Esophagus (tissue), 2 donors: Measurements from ENCODE around the gene NGF. TPM values are rescaled to one million over a fixed set of nuclear protein-coding genes. Genes with fewer than 3 reads are reported as not detected.
"Not testable (repeated sequence)": the region's sequence is repeated elsewhere in the genome, so short reads cannot be mapped to it uniquely, and the experiment has no call there.

Source experiments
- H3K27ac ChIP-seq, 2 donors: one replicate each; pipeline ENCODE4 v1.5.1; 2013; ENCODE audit warnings: low read depth in 2 of 2, mild to moderate bottlenecking in 2 of 2, inconsistent platforms in 1 of 2, low read length in 1 of 2, moderate library complexity in 1 of 2
- H3K27me3 ChIP-seq, 2 donors: one replicate each; pipeline ENCODE4 v1.6.1; 2013; ENCODE audit warnings: low read length in 2 of 2, control low read depth in 1 of 2, mild to moderate bottlenecking in 1 of 2; ENCODE audit not compliant: insufficient read depth in 2 of 2, control insufficient read depth in 1 of 2
- H3K36me3 ChIP-seq, 2 donors: one replicate each; pipeline ENCODE4 v1.6.1; 2013; ENCODE audit warnings: low read length in 1 of 2; ENCODE audit not compliant: control insufficient read depth in 2 of 2, insufficient read depth in 2 of 2
- H3K4me1 ChIP-seq, 2 donors: one replicate each; pipeline ENCODE4 v1.6.1; 2013; ENCODE audit warnings: low read length in 1 of 2; ENCODE audit not compliant: control insufficient read depth in 2 of 2, insufficient read depth in 2 of 2
- H3K4me3 ChIP-seq, 2 donors: one replicate each; pipeline ENCODE4 v1.5.1; 2013; ENCODE audit warnings: low read length in 2 of 2, mild to moderate bottlenecking in 2 of 2, low read depth in 1 of 2, moderate library complexity in 1 of 2
- H3K9me3 ChIP-seq, 2 donors: one replicate each; pipeline ENCODE4 v1.6.1; 2013; ENCODE audit warnings: mild to moderate bottlenecking in 2 of 2, low read depth in 1 of 2, low read length in 1 of 2, moderate library complexity in 1 of 2; ENCODE audit not compliant: control insufficient read depth in 2 of 2, insufficient read depth in 1 of 2
- WGBS, 2 donors: extraction: QIAGEN DNeasy Blood & Tissue Kit; methylation state at CpG; one replicate each; pipeline ENCODE4 v1.1.7; 2013; 5-methylcytosine and 5-hydroxymethylcytosine counted together
- polyA plus RNA-seq, 2 donors: library from polyadenylated mRNA; stranded (reverse); fragments of 200-250 nt; gene quantifications; one replicate each; pipeline ENCODE4 v1.2.3, GENCODE V29; 2013
- donor health status: healthy with polysubstance abuse.
- donor health status: Bipolar disorder and iron deficiency.

NGF gene
- under 1 TPM; 0.35 to 0.39 TPM for polyA plus RNA-seq

DNA sequence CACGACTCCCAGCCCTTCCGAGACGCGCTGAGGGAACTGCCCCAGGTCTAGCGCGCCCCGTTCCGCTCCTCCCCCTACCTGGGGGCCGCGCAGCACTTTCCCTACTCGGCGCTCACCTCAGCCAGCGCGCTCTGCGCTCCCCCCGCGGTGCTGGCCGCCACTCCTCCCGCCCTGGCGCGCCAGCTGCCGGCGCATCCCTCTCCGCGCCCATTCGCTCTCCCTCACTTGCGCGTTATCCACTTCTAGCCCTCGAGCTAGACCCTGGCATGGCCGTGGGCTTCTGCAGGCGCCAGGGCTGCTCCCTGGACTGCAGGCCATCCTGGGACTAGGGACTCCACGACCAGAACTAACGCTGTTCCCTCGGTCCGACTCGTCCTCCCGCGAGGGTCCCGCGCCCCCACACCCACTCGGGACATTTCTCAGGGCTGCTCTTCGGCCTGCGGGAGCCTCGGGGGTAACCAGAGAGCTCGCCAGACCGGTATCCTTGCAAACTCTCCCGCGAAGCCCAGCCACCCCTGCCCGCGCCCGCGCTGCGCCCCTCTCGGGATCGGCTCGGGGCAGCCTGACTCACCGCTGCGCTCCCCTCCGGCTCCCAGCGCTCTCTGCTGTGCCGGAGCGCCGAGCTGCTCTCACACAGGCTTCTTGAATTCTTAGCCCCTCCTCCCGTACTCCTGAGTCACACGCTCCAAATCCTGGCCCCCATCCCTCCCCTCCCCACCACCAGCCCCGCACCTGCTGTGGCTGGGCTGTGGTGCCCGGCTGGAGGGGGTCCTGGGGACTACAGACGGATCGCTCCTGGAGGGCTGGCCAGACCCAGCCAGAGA, at the start of gene NGF:
Gene NGF, minus strand, starts transcription at position 617 of the 824 bp plus-strand sequence. CDS start 51,454 bp downstream, outside the sequence.
- Histone ChIP-seq H3K36me3 (no peaks in the 10 kb centered on the region), H3K4me1 (peaks cover 0 to 9% of the 10 kb centered on the region in 2 donors), H3K27ac (peak within 1 kb of the TSS; percentile 8 to 47), H3K27me3 (peaks cover 0 to 9% of the 10 kb centered on the region in 2 donors), H3K9me3 (no peaks in the 10 kb centered on the region), H3K4me3 (peak within 1 kb of the TSS; percentile 27 to 47)
- WGBS, 2 donors: 2% methylated on average over 60 to 69 of the region's 69 CpGs

DNA sequence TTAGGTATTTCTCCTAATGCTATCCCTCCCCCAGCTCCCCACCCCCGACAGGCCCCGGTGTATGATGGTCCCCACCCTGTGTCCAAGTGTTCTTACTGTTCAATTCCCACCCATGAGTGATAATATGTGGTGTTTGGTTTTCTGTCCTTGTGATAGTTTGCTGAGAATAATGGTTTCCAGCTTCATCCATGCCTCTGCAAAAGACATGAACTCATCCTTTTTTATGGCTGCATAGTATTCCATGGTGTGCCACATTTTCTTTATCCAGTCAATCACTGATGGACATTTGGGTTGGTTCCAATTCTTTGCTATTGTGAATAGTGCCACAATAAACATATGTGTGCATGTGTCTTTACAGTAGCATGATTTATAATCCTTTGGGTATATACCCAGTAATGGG, 45.4 kb upstream of the NGF start:
- H3K27me3 ChIP-seq, H3K27ac ChIP-seq, H3K9me3 ChIP-seq, H3K4me1 ChIP-seq, H3K4me3 ChIP-seq, H3K36me3 ChIP-seq: not testable (repeated sequence)
- WGBS, 2 donors: 94 to 97% methylated on average over 2 of the region's 2 CpGs

DNA sequence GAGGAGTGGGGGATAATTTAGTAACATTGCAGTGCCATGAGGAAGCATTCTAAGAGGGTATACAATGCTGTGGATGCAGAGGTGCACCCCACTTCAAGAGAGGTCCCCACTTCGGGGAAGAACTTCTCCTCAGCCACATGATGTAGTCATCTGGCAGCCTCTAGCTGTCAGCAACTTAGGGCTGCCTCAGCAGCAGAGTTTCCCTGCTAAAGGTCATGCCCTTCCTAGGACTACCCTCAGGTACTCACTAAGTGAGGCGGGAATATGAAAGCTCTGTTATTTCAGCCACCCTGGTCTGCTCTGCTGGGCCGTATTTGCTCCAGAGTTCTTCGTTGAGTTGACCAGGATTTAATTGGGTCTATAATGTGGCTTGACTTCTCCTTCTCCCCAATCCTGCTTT, 41.9 kb upstream of the NGF start:
- WGBS, 2 donors: 87 to 93% methylated on average over 4 of the region's 4 CpGs

DNA sequence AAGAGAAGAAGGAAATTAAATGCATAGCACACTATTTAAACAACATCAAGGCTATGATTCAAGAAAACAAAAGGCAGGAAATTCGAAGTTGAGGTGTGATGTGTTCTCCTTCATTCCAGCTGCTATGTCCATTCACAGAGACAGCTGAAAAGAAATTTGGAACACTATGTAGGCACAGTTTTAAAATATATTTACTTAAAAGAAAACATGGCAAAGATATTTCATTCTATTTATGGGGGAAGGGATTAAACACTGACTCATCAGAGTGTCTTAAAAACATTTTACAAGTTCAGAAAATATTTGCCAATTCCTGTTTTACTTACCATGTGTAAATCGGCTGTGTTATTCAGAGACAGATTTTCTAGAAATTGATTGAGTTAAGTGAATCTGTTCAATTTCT, 39.4 kb upstream of the NGF start:
- whole genome bisulfite sequencing, 2 donors: 21 to 33% methylated on average over 2 of the region's 2 CpGs
- H3K4me3 ChIP-seq: no peak overlapping the region

More for the DNA sequence above, 41.9 kb upstream of the NGF start:
- no peaks in the 10 kb centered on the region for H3K4me1 ChIP-seq
- H3K27me3 ChIP-seq: peaks cover 0 to 2% of the 10 kb centered on the region in 2 donors
- no peak overlapping the region for H3K27ac ChIP-seq
- H3K9me3 ChIP-seq: no peaks in the 10 kb centered on the region
- H3K36me3 ChIP-seq: no peaks in the 10 kb centered on the region
- H3K4me3 ChIP-seq: no peak overlapping the region

GRCh38 chr1:115374598-115374997, 36.5 kb upstream of the NGF start:
- Histone ChIP-seq H3K27ac (no peak overlapping the region), H3K27me3 (peaks cover 0 to 2% of the 10 kb centered on the region in 2 donors), H3K4me3 (no peak overlapping the region), H3K9me3 (no peaks in the 10 kb centered on the region), H3K4me1 (no peaks in the 10 kb centered on the region), H3K36me3 (no peaks in the 10 kb centered on the region)
- WGBS, 2 donors: 94% methylated on average over 3 of the region's 3 CpGs

More for the DNA sequence above, 39.4 kb upstream of the NGF start:
- Histone ChIP-seq H3K4me1 (no peaks in the 10 kb centered on the region), H3K27me3 (peaks cover 0 to 2% of the 10 kb centered on the region in 2 donors), H3K36me3 (no peaks in the 10 kb centered on the region), H3K9me3 (no peaks in the 10 kb centered on the region), H3K27ac (no peak overlapping the region)

GRCh38 chr1:115373305-115373704, 35.3 kb upstream of the NGF start:
- H3K4me3 ChIP-seq: no peak overlapping the region
- peaks cover 0 to 2% of the 10 kb centered on the region in 2 donors for H3K27me3 ChIP-seq
- no peaks in the 10 kb centered on the region for H3K4me1 ChIP-seq
- H3K9me3 ChIP-seq: no peaks in the 10 kb centered on the region
- H3K27ac ChIP-seq: no peak overlapping the region
- H3K36me3 ChIP-seq: no peaks in the 10 kb centered on the region

- no peak overlapping the region for H3K27ac ChIP-seq
- H3K36me3 ChIP-seq: no peaks in the 10 kb centered on the region
- no peaks in the 10 kb centered on the region for H3K9me3 ChIP-seq
- WGBS, 2 donors: 66 to 71% methylated on average over 5 of the region's 5 CpGs
- no peaks in the 10 kb centered on the region for H3K27me3 ChIP-seq
- H3K4me1 ChIP-seq: no peaks in the 10 kb centered on the region
- no peak overlapping the region for H3K4me3 ChIP-seq
Observed at GRCh38 chr1:115365738-115366137, 27.7 kb upstream of the NGF start.

- Histone ChIP-seq H3K4me3 (no peak overlapping the region), H3K9me3 (no peaks in the 10 kb centered on the region), H3K27ac (no peak overlapping the region), H3K4me1 (no peaks in the 10 kb centered on the region), H3K27me3 (no peaks in the 10 kb centered on the region), H3K36me3 (no peaks in the 10 kb centered on the region)
- 69 to 72% methylated on average over 2 of the region's 2 CpGs for WGBS, 2 donors
Observed at GRCh38 chr1:115364780-115365155, 26.7 kb upstream of the NGF start.

GRCh38 chr1:115364046-115364779, 26.2 kb upstream of the NGF start:
- Histone ChIP-seq H3K27me3 (no peaks in the 10 kb centered on the region), H3K27ac (peak overlapping the region; percentile 7 to 25)
- 59 to 68% methylated on average over 7 of the region's 7 CpGs for WGBS, 2 donors

More at GRCh38 chr1:115364046-115364779, 26.2 kb upstream of the NGF start:
- Histone ChIP-seq H3K36me3 (no peaks in the 10 kb centered on the region), H3K4me1 (no peaks in the 10 kb centered on the region), H3K9me3 (no peaks in the 10 kb centered on the region), H3K4me3 (no peak overlapping the region)
